Measurements from ENCODE around the gene GGTA1. TPM values are rescaled to one million over a fixed set of nuclear protein-coding genes. Genes with fewer than 3 reads are reported as not detected.

Gene GGTA1
- total RNA-seq, 1 experiment from 2014 or later: not detected

Other genes with a start within 250 kb of the GGTA1 start
- gene GSN, start 231.7 kb downstream of the GGTA1 start, total RNA-seq (2014; rRNA removed): 453 and 467 TPM in 2 replicates
- 88.7 and 107 TPM in 2 replicates for gene STOM, start 129.6 kb downstream of the GGTA1 start, total RNA-seq (2014; rRNA removed)
- 4.0 and 4.4 TPM in 2 replicates for gene DAB2IP, start 151.8 kb upstream of the GGTA1 start, total RNA-seq (2014; rRNA removed)

Data from LHCN-M2 (cell line).